Activated CD4-positive, CD25-positive, alpha-beta regulatory T cell treated with anti-CD3 and anti-CD28 coated beads, Interleukin-2, amount 50 U/mL, for 72 hours (primary cell): ENCODE results near the gene SH3BGRL3.
"Not testable (repeated sequence)": the region's sequence is repeated elsewhere in the genome, so short reads cannot be mapped to it uniquely, and the experiment has no call there.

Source experiments
- DNase-seq: peaks from one replicate; pipeline ENCODE4 v3.0.0; 2021

Gene SH3BGRL3

GRCh38 chr1:26291939-26292338 is 12.1 kb downstream of the SH3BGRL3 start:
- no peak for DNase-seq

- not testable (repeated sequence) for DNase-seq
Observed at GRCh38 chr1:26292735-26293134, 12.8 kb downstream of the SH3BGRL3 start.

- DNase-seq, result no peak
Observed at GRCh38 chr1:26293911-26294463, 14.1 kb downstream of the SH3BGRL3 start.

GRCh38 chr1:26295194-26296138 is 15.6 kb downstream of the SH3BGRL3 start:
- DNase-seq, result no peak

- no peak for DNase-seq
Observed at GRCh38 chr1:26296340-26297056, 16.6 kb downstream of the SH3BGRL3 start.

GRCh38 chr1:26297057-26297790 is 17.3 kb downstream of the SH3BGRL3 start:
- DNase-seq, result no peak

GRCh38 chr1:26297791-26298124 is 17.9 kb downstream of the SH3BGRL3 start:
- DNase-seq, result no peak

GRCh38 chr1:26300578-26301275 is 20.8 kb downstream of the SH3BGRL3 start:
- no peak for DNase-seq

GRCh38 chr1:26302733-26303405 is 23.0 kb downstream of the SH3BGRL3 start:
- DNase-seq, result no peak

- DNase-seq, result no peak
Observed at GRCh38 chr1:26305667-26306289, 25.9 kb downstream of the SH3BGRL3 start.

GRCh38 chr1:26306290-26307229 is 26.7 kb downstream of the SH3BGRL3 start, which contains the start of gene UBXN11:
Gene UBXN11 (minus strand): TSS chr1:26306636. CDS start chr1:26302883, 3,753 bp downstream.
- DNase-seq, result peak; percentile 84

GRCh38 chr1:26307363-26307781 is 27.5 kb downstream of the SH3BGRL3 start:
- no peak for DNase-seq

GRCh38 chr1:26307966-26308899 is 28.3 kb downstream of the SH3BGRL3 start:
- not testable (repeated sequence) for DNase-seq

- no peak for DNase-seq
Observed at GRCh38 chr1:26314501-26314900, 34.6 kb downstream of the SH3BGRL3 start.

GRCh38 chr1:26315874-26316850 is 36.3 kb downstream of the SH3BGRL3 start:
- DNase-seq, result no peak

GRCh38 chr1:26317146-26317545 is 37.3 kb downstream of the SH3BGRL3 start:
- no peak for DNase-seq

- DNase-seq, result peak; percentile 47
Observed at GRCh38 chr1:26317612-26318337, 37.9 kb downstream of the SH3BGRL3 start, which contains the start of gene CD52. Gene CD52 (plus strand): TSS chr1:26317958. CDS start chr1:26318018, 60 bp downstream.
